PC-3 (cell line): Measurements from ENCODE around the gene ACOT11.

ENCODE experiments used
- EZH2 ChIP-seq: fragments of 300-600 bp; sonication (generic); IDR thresholded peaks from one replicate; pipeline ENCODE4 v1.6.1; 2017; ENCODE audit warnings: antibody characterized with exemption, mild to moderate bottlenecking, low read length; ENCODE audit not compliant: unreplicated experiment
- TF ChIP-seq, protein P1 (sequence below): fragments of 300-600 bp; sonication (generic); conservative IDR thresholded peaks from 2 replicates; pipeline ENCODE4 v1.5.1; 2017; ENCODE audit warnings: antibody characterized with exemption, low read depth, mild to moderate bottlenecking, low read length

DNA sequence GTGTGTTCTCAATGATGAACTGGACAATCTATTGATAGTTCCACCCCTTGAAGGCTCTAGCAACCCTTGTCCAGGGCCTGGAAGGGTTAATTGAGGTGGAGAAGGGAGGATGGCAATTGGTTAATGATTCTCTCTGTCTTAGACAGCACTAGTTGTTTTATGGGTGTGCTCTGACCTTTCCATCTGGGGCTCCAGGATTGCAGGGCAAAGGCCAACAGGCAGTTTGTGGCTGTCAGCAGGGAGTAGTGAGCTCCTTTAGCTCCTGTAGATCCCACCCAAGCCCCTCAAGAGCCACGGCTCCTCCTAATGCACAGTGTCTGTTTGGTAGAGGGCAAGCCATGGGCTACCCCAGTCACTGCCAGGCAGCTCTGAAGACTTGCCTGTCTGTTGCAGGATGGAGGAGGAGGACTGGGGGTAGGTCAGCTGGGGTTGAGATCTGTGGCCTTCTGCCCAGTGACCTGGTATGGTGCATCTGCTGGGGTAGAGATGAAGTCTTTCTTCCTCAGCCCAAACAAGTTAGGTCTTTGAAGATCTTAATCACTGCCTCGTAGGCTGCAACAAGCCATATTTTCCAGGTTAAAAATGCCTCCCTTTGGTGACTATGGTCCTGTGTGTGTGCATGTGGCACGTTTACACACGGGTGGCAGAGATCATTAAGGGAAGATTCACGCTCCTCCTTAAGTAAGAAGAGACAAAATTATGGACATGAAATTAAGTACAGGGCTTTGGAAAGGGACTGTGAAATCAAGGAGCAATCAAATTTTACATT, 101.3 kb downstream of the ACOT11 start:
- TF ChIP-seq EZH2, result no peak
- TF ChIP-seq, protein P1, sequence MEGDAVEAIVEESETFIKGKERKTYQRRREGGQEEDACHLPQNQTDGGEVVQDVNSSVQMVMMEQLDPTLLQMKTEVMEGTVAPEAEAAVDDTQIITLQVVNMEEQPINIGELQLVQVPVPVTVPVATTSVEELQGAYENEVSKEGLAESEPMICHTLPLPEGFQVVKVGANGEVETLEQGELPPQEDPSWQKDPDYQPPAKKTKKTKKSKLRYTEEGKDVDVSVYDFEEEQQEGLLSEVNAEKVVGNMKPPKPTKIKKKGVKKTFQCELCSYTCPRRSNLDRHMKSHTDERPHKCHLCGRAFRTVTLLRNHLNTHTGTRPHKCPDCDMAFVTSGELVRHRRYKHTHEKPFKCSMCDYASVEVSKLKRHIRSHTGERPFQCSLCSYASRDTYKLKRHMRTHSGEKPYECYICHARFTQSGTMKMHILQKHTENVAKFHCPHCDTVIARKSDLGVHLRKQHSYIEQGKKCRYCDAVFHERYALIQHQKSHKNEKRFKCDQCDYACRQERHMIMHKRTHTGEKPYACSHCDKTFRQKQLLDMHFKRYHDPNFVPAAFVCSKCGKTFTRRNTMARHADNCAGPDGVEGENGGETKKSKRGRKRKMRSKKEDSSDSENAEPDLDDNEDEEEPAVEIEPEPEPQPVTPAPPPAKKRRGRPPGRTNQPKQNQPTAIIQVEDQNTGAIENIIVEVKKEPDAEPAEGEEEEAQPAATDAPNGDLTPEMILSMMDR, result no peak
